CD8-positive, alpha-beta memory T cell (primary cell): ENCODE measurements around the gene KSR1. TPM values are rescaled to one million over a fixed set of nuclear protein-coding genes. Genes with fewer than 3 reads are reported as not detected.
"Not testable (repeated sequence)": the region's sequence is repeated elsewhere in the genome, so short reads cannot be mapped to it uniquely, and the experiment has no call there.

ENCODE experiments used
- CTCF ChIA-PET: fragments of 350-600 bp; sonication (Branson Sonifier 250); formaldehyde crosslinking; loops from one replicate; lab custom pipeline; 2021; ENCODE audit warnings: antibody characterized with exemption; lab: Charles Lee
- POLR2A ChIA-PET: fragments of 350-600 bp; sonication (Branson Sonifier 250); formaldehyde crosslinking; loops from one replicate; lab custom pipeline; 2021; ENCODE audit warnings: antibody characterized with exemption; lab: Charles Lee
- DNase-seq, 5 donors: peaks; one replicate each; pipeline versions ENCODE4 v3.0.0 to v3.0.0-alpha.2; 2020 to 2022; ENCODE audit warnings: mixed read lengths in 1 of 5
- H3K27ac ChIP-seq: one replicate; pipeline ENCODE4 v1.7.0; 2013; ENCODE audit warnings: low read depth, mild to moderate bottlenecking, low read length, moderate library complexity
- H3K27me3 ChIP-seq: 2 replicates; pipeline ENCODE4 v1.7.0; 2013; ENCODE audit warnings: low read length, mild to moderate bottlenecking; ENCODE audit not compliant: insufficient read depth, poor library complexity, severe bottlenecking
- H3K36me3 ChIP-seq: 2 replicates; pipeline ENCODE4 v1.7.0; 2013; ENCODE audit warnings: mild to moderate bottlenecking, low read length, moderate library complexity; ENCODE audit not compliant: insufficient read depth
- H3K4me1 ChIP-seq: 2 replicates; pipeline ENCODE4 v1.7.0; 2013; ENCODE audit warnings: mild to moderate bottlenecking, low read length, moderate library complexity; ENCODE audit not compliant: insufficient read depth
- H3K4me3 ChIP-seq: 2 replicates; pipeline ENCODE4 v1.7.0; 2013; ENCODE audit warnings: mild to moderate bottlenecking, low read length
- H3K9me3 ChIP-seq: 2 replicates; pipeline ENCODE4 v1.7.0; 2013; ENCODE audit warnings: mild to moderate bottlenecking, low read length
- H3K27ac Mint-ChIP-seq, 8 donors: one replicate each; pipeline ENCODE4 v1.8.0; 2020 to 2021; ENCODE audit warnings: mixed read lengths in 8 of 8, mild to moderate bottlenecking in 6 of 8, inconsistent platforms in 3 of 8, moderate library complexity in 3 of 8
- H3K27me3 Mint-ChIP-seq, 2 donors: one replicate each; pipeline ENCODE4 v1.8.0; 2020 to 2021; ENCODE audit warnings: mixed read lengths in 2 of 2, mild to moderate bottlenecking in 1 of 2, moderate library complexity in 1 of 2
- H3K36me3 Mint-ChIP-seq, 3 donors: one replicate each; pipeline ENCODE4 v1.8.0; 2020 to 2021; ENCODE audit warnings: mixed read lengths in 3 of 3, inconsistent platforms in 1 of 3, mild to moderate bottlenecking in 1 of 3
- H3K4me1 Mint-ChIP-seq, 3 donors: one replicate each; pipeline ENCODE4 v1.8.0; 2020 to 2021; ENCODE audit warnings: mixed read lengths in 3 of 3, inconsistent platforms in 1 of 3, mild to moderate bottlenecking in 1 of 3
- H3K4me3 Mint-ChIP-seq, 7 donors: one replicate each; pipeline ENCODE4 v1.8.0; 2020 to 2021; ENCODE audit warnings: mixed read lengths in 7 of 7, mild to moderate bottlenecking in 6 of 7, moderate library complexity in 4 of 7, inconsistent platforms in 2 of 7
- H3K9me3 Mint-ChIP-seq, 5 donors: one replicate each; pipeline ENCODE4 v1.8.0; 2020 to 2022; ENCODE audit warnings: mixed read lengths in 5 of 5, mild to moderate bottlenecking in 3 of 5, moderate library complexity in 2 of 5, inconsistent platforms in 1 of 5
- polyA plus RNA-seq: library from polyadenylated mRNA; unstranded; fragments of 300-500 nt; fragmentation: Illumina TruSeq; gene quantifications from one replicate; pipeline ENCODE4 v1.2.3, GENCODE V29; 2021
- total RNA-seq, 2 experiments: library from RNA; stranded (reverse); gene quantifications; one replicate each; pipeline ENCODE4 v1.2.3, GENCODE V29; 2021

KSR1 gene
- total and polyA plus RNA-seq, 3 experiments from 2014 or later: 2.9 to 26.9 (median 26.3) TPM

- POLR2A ChIA-PET, H3K4me3 ChIP-seq, H3K36me3 ChIP-seq, H3K36me3 Mint-ChIP-seq, H3K27ac Mint-ChIP-seq, H3K4me3 Mint-ChIP-seq, H3K27me3 ChIP-seq, H3K4me1 ChIP-seq, H3K27ac ChIP-seq, H3K27me3 Mint-ChIP-seq, CTCF ChIA-PET, H3K9me3 Mint-ChIP-seq, H3K4me1 Mint-ChIP-seq, H3K9me3 ChIP-seq, DNase-seq: not testable (repeated sequence)
Observed at GRCh38 chr17:27671977-27672480, 215.8 kb downstream of the KSR1 start.

- H3K27ac ChIP-seq: no peak overlapping the region
- no peak for DNase-seq
- H3K27me3 Mint-ChIP-seq: peaks cover 4 to 15% of the 10 kb centered on the region in 2 donors
- H3K27ac Mint-ChIP-seq: no peak overlapping the region
- H3K4me1 ChIP-seq: no peaks in the 10 kb centered on the region
- no peaks in the 10 kb centered on the region for H3K9me3 ChIP-seq
- no peaks in the 10 kb centered on the region for H3K36me3 ChIP-seq
- ChIA-PET POLR2A (no interaction called here), CTCF (no interaction called here)
- H3K4me3 ChIP-seq: no peak overlapping the region
- H3K36me3 Mint-ChIP-seq: no peaks in the 10 kb centered on the region
- no peak overlapping the region for H3K4me3 Mint-ChIP-seq
- no peaks in the 10 kb centered on the region for H3K27me3 ChIP-seq
- H3K4me1 Mint-ChIP-seq: no peaks in the 10 kb centered on the region
- H3K9me3 Mint-ChIP-seq: peaks cover 0 to 2% (median 0%) of the 10 kb centered on the region in 5 donors
Observed at GRCh38 chr17:27674335-27674734, 218.1 kb downstream of the KSR1 start.

Other genes with a start within 250 kb of the KSR1 start
- 10 to 100 TPM; 71.0 to 72.5 TPM for gene WSB1, start 162.3 kb upstream of the KSR1 start, total RNA-seq
- gene WSB1, start 162.3 kb upstream of the KSR1 start, polyA plus RNA-seq: 187 TPM
- gene LGALS9, start 174.7 kb downstream of the KSR1 start, total RNA-seq: 1 to 10 TPM; 9.8 to 9.9 TPM
- gene LGALS9, start 174.7 kb downstream of the KSR1 start, polyA plus RNA-seq: 9.3 TPM